VCaP (cell line): ENCODE data around the gene CATSPERE.
"Not testable (repeated sequence)": the region's sequence is repeated elsewhere in the genome, so short reads cannot be mapped to it uniquely, and the experiment has no call there.

Experiments used
- H3K27ac ChIP-seq: fragments of 450-650 bp; 2 replicates; pipeline ENCODE4 v1.5.1; 2017
- CTCF ChIP-seq: fragments of 450-650 bp; conservative IDR thresholded peaks from 2 replicates; pipeline ENCODE4 v1.5.1; 2017; ENCODE audit warnings: mild to moderate bottlenecking, moderate library complexity

The CATSPERE gene

GRCh38 chr1:244556263-244556662, 95.2 kb downstream of the CATSPERE start:
- H3K27ac ChIP-seq: no peak overlapping the region
- no peak for TF ChIP-seq CTCF

GRCh38 chr1:244557565-244557964, 96.5 kb downstream of the CATSPERE start:
- TF ChIP-seq CTCF: no peak

GRCh38 chr1:244559561-244559960, 98.5 kb downstream of the CATSPERE start:
- TF ChIP-seq CTCF: no peak
- H3K27ac ChIP-seq: no peak overlapping the region

More at GRCh38 chr1:244557565-244557964, 96.5 kb downstream of the CATSPERE start:
- H3K27ac ChIP-seq: no peak overlapping the region

- not testable (repeated sequence) for H3K27ac ChIP-seq
Observed at GRCh38 chr1:244562877-244563276, 101.8 kb downstream of the CATSPERE start.

GRCh38 chr1:244573768-244574167, 112.7 kb downstream of the CATSPERE start:
- H3K27ac ChIP-seq: no peak overlapping the region
- TF ChIP-seq CTCF: no peak

GRCh38 chr1:244576259-244576892, 115.3 kb downstream of the CATSPERE start:
- no peak overlapping the region for H3K27ac ChIP-seq
- no peak for TF ChIP-seq CTCF

- H3K27ac ChIP-seq: not testable (repeated sequence)
Observed at GRCh38 chr1:244578205-244578604, 117.1 kb downstream of the CATSPERE start.

- H3K27ac ChIP-seq: no peak overlapping the region
- no peak for TF ChIP-seq CTCF
Observed at GRCh38 chr1:244583358-244583982, 122.4 kb downstream of the CATSPERE start.
